ENCODE measurements around the gene EMILIN1. TPM values are rescaled to one million over a fixed set of nuclear protein-coding genes. Genes with fewer than 3 reads are reported as not detected.

EMILIN1 gene
- total and polyA plus RNA-seq, 9 donors = 8.6 to 321 (median 183) TPM

DNA sequence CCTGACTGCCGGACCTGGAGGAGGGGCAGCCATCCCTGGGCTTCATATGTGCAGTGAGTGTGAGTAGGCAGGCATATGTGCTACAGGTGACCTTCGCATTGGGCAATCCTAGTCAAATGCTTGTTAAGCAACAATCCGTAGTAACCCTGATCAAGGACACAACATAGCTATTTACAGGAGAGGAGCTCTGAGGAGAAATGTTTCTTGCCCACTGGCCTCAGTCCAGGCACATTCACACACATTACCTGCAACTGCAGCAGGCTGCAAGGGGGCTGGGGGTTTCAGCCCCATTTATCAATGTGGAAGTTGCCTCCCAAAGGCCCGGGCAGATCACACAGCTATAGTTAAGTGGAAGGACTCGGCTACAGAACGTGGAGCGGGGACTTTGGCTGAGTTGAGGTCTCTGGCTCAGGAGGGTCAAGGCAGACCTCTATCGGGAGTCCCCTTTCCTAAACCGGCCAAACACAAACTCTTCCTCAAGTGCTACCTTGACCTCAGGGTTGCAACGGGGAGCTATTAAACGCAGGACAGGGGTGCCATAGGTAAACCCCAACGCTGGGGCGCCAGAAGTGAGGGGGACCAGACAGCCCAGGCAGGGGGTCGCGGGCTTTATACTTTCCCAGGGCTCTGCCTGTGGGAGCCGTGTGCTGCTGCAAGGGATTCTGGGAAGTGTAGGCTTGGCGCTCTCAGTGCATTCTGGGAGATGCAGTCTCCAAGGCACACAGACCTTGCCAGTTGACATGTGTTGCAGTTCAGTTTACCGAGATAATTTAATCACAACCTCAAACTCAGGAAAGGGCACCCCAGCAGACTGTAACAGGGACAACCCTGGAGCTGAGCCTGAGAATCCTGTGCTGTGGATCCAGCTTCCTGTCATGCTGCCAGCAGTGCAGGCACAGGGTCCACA lies 17.6 kb downstream of the EMILIN1 start:
- TF ChIP-seq EP300 (IDR thresholded peaks at IDR 0.05) (no peak), POLR2A (IDR thresholded peaks at IDR 0.05) (no peak)
- TF ChIP-seq, protein P1, sequence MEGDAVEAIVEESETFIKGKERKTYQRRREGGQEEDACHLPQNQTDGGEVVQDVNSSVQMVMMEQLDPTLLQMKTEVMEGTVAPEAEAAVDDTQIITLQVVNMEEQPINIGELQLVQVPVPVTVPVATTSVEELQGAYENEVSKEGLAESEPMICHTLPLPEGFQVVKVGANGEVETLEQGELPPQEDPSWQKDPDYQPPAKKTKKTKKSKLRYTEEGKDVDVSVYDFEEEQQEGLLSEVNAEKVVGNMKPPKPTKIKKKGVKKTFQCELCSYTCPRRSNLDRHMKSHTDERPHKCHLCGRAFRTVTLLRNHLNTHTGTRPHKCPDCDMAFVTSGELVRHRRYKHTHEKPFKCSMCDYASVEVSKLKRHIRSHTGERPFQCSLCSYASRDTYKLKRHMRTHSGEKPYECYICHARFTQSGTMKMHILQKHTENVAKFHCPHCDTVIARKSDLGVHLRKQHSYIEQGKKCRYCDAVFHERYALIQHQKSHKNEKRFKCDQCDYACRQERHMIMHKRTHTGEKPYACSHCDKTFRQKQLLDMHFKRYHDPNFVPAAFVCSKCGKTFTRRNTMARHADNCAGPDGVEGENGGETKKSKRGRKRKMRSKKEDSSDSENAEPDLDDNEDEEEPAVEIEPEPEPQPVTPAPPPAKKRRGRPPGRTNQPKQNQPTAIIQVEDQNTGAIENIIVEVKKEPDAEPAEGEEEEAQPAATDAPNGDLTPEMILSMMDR (IDR thresholded peaks at IDR 0.05) = no peak
- H3K4me3 ChIP-seq = peak overlapping the region; percentile 11
- H3K27me3 ChIP-seq = no peaks in the 10 kb centered on the region
- H3K27ac ChIP-seq = no peak overlapping the region
- intact Hi-C loops (cut with DNase I) = loop anchor here (5.0 to 10.0 kb wide), 4 partner anchors 96 to 186 kb away; partner anchors contain the start of genes DNAJC5G (in 3 of the 4) and TRIM54 (in 1 of the 4)
- H3K9me3 ChIP-seq = no peaks in the 10 kb centered on the region
- H3K4me1 ChIP-seq (ENCODE audit: insufficient read depth) = no peaks in the 10 kb centered on the region
- no peaks in the 10 kb centered on the region for H3K36me3 ChIP-seq
- DNase-seq = peak; percentile 62 to 74 (median 72)
- 11 to 16% (median 14%) methylated on average over 17 to 18 of the region's 18 CpGs for WGBS, 3 donors

DNA sequence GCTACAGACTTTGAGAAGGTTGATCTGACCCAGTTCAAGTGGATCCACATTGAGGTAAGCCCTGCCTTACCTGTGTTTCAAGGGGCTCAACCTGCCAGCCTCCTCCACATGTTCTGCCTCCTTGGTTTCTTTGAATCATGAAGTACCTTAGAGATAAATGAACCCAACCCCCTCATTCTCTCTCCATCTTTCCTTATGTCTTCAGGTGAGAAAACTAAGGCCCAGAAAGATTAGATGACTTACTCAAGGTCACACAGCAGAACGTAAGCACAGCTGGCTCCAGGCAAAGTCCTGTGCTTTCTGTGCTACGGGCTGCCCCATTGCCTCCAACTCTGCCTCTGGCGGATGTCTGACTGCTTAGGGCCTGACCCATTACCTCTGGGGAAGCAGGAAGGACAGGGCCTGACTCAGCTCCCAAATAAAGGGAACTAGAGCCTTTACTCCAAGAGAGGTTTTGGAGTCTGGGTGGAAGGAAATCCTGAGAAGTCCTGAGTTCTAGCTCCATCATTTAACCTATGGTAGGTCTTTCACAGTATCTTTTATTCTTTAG lies 18.4 kb downstream of the EMILIN1 start:
- H3K4me1 ChIP-seq (ENCODE audit: insufficient read depth) = no peaks in the 10 kb centered on the region
- WGBS, 3 donors = 22 to 43% (median 27%) methylated on average over 3 of the region's 3 CpGs
- no peaks in the 10 kb centered on the region for H3K27me3 ChIP-seq
- TF ChIP-seq, protein P1 (IDR thresholded peaks at IDR 0.05) = no peak
- no peak overlapping the region for H3K4me3 ChIP-seq
- H3K27ac ChIP-seq = no peak overlapping the region
- intact Hi-C loops (cut with DNase I) = loop anchor here (5.0 to 10.0 kb wide), 4 partner anchors 95 to 185 kb away; partner anchors contain the start of genes DNAJC5G (in 3 of the 4) and TRIM54 (in 1 of the 4)
- no peak for DNase-seq
- no peaks in the 10 kb centered on the region for H3K9me3 ChIP-seq
- H3K36me3 ChIP-seq = no peaks in the 10 kb centered on the region

DNA sequence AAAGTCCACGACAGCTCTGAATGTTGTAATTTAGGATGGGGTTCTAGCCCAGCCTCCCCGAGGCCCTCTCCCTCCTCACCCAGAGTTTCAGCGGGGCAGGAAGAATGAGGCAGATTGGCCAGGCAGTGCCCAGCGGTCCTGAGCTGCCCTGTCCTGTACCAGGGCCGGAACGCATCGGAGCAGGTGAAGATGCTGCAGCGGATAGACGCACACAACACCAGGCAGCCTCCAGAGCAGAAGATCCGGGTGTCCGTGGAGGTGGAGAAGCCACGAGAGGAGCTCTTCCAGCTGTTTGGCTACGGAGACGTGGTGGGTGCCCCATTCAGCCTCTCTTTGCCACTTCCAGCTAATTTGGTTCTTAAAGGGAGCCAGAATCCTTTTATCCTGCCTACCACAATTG lies 18.9 kb downstream of the EMILIN1 start:
- Histone ChIP-seq H3K4me3 (no peak overlapping the region), H3K36me3 (no peaks in the 10 kb centered on the region), H3K9me3 (no peaks in the 10 kb centered on the region), H3K27ac (no peak overlapping the region), H3K4me1 (ENCODE audit: insufficient read depth) (no peaks in the 10 kb centered on the region), H3K27me3 (no peaks in the 10 kb centered on the region)
- TF ChIP-seq, protein P1 (IDR thresholded peaks at IDR 0.05) = no peak
- no peak for TF ChIP-seq EP300 (IDR thresholded peaks at IDR 0.05)
- TF ChIP-seq POLR2A (IDR thresholded peaks at IDR 0.05) = no peak
- intact Hi-C loops (cut with DNase I) = loop anchor here (5.0 to 10.0 kb wide), 4 partner anchors 95 to 185 kb away; partner anchors contain the start of genes DNAJC5G (in 3 of the 4) and TRIM54 (in 1 of the 4)
- DNase-seq = peak in 1 of 5 donors; percentile 17
- 79 to 86% (median 84%) methylated on average over 14 of the region's 14 CpGs for WGBS, 3 donors

DNA sequence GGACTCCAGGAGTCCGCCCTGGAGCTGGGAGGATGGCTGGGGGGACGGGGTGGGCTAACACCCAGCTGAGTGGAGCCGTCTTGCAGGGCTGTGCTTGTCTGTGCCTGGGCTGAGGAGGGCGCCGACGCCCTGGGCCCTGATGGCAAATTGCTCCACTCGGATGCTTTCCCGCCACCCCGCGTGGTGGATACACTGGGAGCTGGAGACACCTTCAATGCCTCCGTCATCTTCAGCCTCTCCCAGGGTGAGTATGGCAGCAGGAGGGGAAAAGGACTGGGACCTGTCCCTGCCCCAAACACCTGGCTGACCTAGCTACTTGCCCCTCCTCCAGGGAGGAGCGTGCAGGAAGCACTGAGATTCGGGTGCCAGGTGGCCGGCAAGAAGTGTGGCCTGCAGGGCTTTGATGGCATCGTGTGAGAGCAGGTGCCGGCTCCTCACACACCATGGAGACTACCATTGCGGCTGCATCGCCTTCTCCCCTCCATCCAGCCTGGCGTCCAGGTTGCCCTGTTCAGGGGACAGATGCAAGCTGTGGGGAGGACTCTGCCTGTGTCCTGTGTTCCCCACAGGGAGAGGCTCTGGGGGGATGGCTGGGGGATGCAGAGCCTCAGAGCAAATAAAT lies 21.0 kb downstream of the EMILIN1 start:
- 87 to 91% (median 88%) methylated on average over 19 of the region's 19 CpGs for WGBS, 3 donors
- TF ChIP-seq EP300 (IDR thresholded peaks at IDR 0.05) (no peak), POLR2A (IDR thresholded peaks at IDR 0.05) (no peak)
- TF ChIP-seq, protein P1 (IDR thresholded peaks at IDR 0.05) = no peak
- H3K27me3 ChIP-seq = no peaks in the 10 kb centered on the region
- intact Hi-C loops (cut with DNase I) = loop anchor here (5.0 to 10.0 kb wide), 4 partner anchors 93 to 183 kb away; partner anchors contain the start of genes DNAJC5G (in 3 of the 4) and TRIM54 (in 1 of the 4)
- no peaks in the 10 kb centered on the region for H3K4me1 ChIP-seq (ENCODE audit: insufficient read depth)
- no peak overlapping the region for H3K4me3 ChIP-seq
- no peaks in the 10 kb centered on the region for H3K36me3 ChIP-seq
- H3K27ac ChIP-seq = no peak overlapping the region
- H3K9me3 ChIP-seq = no peaks in the 10 kb centered on the region
- no peak for DNase-seq
